Measurements from ENCODE around the gene HIGD1B.
A peak's percentile ranks its signal among the peaks of the same experiment; 100 is the strongest.

The HIGD1B gene

DNA sequence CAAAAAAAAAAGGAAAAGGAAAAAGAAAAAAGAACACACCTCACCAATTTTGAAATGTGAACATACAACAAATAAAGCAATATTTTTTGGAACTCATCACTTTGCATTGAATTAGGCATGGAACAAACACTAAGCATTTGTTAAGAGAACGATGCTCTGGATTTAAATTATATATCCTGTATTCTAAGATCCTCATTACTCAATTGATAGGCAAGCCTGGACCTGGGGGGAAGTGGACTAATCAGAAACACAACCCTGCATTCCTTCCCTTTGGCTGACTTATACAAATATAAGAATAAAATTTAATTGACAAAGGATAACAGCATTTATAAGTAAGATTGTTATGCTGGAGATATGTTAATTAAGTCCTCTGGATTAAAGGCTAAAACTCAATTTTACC, 19.8 kb upstream of the HIGD1B start:
- Histone ChIP-seq H4K20me1 (ENCODE audit: insufficient read depth, low read length) (no peaks in the 10 kb centered on the region), H3K27ac (ENCODE audit: low read depth, low read length, poor library complexity, severe bottlenecking) (peak overlapping the region; percentile 82), H3K4me2 (ENCODE audit: low read length) (peak overlapping the region; percentile 74), H3K4me3 (ENCODE audit: low read depth, low read length, poor library complexity, severe bottlenecking) (peak overlapping the region; percentile 84), H3K9me3 (ENCODE audit: low read length) (no peaks in the 10 kb centered on the region), H3K36me3 (ENCODE audit: insufficient read depth, low read length) (peaks cover 8% of the 10 kb centered on the region; the same call in 1 of the 2 replicates), H3K9me2 (ENCODE audit: low read depth, low read length) (no peaks in the 10 kb centered on the region), H3F3A (ENCODE audit: insufficient read depth, low read length) (no peaks in the 10 kb centered on the region), H3K9ac (ENCODE audit: low read length) (peak overlapping the region; percentile 84), H2AFZ (ENCODE audit: low read length) (no peak overlapping the region), H3K27me3 (ENCODE audit: insufficient read depth, low read length) (peaks cover 2% of the 10 kb centered on the region; the same call in 1 of the 2 replicates), H3K4me1 (ENCODE audit: insufficient read depth, low read length, severe bottlenecking) (peaks cover 42% of the 10 kb centered on the region), H3K79me2 (ENCODE audit: insufficient read depth, low read length) (peaks cover 60% of the 10 kb centered on the region)
- TF ChIP-seq CTCF (IDR thresholded peaks at IDR 0.05; ENCODE audit: low read length) = no peak
- no peak for TF ChIP-seq EZH2 (IDR thresholded peaks at IDR 0.05; ENCODE audit: borderline replicate concordance, low read length)

DNA sequence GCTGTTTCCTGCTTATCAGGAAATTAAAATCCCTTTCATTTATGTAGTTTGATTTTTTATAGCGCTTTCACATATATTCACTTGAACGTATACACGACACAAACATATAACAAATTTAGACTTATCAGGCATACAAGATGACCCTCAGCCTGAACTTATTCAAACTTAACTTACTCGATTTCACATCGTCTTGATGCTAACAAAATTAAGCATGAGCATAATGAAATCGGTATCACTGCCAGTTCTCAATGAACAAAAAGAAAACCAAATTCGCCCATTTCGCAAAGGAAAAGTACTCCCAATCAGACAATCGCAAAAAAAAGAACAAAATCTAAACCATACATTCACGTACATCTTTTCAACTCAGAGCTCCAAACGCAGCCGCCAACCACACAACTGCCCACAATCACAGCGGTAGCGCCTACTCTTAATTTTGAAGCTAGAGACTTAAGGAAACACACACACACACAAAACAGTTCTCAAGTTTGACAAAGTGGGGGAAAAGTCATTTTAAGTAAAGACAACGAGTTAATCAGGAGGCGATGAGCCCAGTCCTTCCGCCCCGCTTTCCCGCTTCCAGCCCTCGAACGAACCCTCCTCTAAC, 18.7 kb upstream of the HIGD1B start:
- Histone ChIP-seq H4K20me1 (ENCODE audit: insufficient read depth, low read length) (no peaks in the 10 kb centered on the region), H3K4me2 (ENCODE audit: low read length) (peak overlapping the region; percentile 74), H3K9me2 (ENCODE audit: low read depth, low read length) (no peaks in the 10 kb centered on the region), H3K27ac (ENCODE audit: low read depth, low read length, poor library complexity, severe bottlenecking) (peak overlapping the region; percentile 61), H3K27me3 (ENCODE audit: insufficient read depth, low read length) (peaks cover 4% of the 10 kb centered on the region; the same call in 1 of the 2 replicates), H3K9me3 (ENCODE audit: low read length) (no peaks in the 10 kb centered on the region), H3F3A (ENCODE audit: insufficient read depth, low read length) (no peaks in the 10 kb centered on the region), H3K4me1 (ENCODE audit: insufficient read depth, low read length, severe bottlenecking) (peaks cover 42% of the 10 kb centered on the region), H3K4me3 (ENCODE audit: low read depth, low read length, poor library complexity, severe bottlenecking) (peak overlapping the region; percentile 84), H3K9ac (ENCODE audit: low read length) (peak overlapping the region; percentile 84), H3K79me2 (ENCODE audit: insufficient read depth, low read length) (peaks cover 51% of the 10 kb centered on the region), H2AFZ (ENCODE audit: low read length) (no peak overlapping the region), H3K36me3 (ENCODE audit: insufficient read depth, low read length) (peaks cover 8% of the 10 kb centered on the region; the same call in 1 of the 2 replicates)
- TF ChIP-seq CTCF (IDR thresholded peaks at IDR 0.05; ENCODE audit: low read length) = no peak
- TF ChIP-seq EZH2 (IDR thresholded peaks at IDR 0.05; ENCODE audit: borderline replicate concordance, low read length) = no peak

DNA sequence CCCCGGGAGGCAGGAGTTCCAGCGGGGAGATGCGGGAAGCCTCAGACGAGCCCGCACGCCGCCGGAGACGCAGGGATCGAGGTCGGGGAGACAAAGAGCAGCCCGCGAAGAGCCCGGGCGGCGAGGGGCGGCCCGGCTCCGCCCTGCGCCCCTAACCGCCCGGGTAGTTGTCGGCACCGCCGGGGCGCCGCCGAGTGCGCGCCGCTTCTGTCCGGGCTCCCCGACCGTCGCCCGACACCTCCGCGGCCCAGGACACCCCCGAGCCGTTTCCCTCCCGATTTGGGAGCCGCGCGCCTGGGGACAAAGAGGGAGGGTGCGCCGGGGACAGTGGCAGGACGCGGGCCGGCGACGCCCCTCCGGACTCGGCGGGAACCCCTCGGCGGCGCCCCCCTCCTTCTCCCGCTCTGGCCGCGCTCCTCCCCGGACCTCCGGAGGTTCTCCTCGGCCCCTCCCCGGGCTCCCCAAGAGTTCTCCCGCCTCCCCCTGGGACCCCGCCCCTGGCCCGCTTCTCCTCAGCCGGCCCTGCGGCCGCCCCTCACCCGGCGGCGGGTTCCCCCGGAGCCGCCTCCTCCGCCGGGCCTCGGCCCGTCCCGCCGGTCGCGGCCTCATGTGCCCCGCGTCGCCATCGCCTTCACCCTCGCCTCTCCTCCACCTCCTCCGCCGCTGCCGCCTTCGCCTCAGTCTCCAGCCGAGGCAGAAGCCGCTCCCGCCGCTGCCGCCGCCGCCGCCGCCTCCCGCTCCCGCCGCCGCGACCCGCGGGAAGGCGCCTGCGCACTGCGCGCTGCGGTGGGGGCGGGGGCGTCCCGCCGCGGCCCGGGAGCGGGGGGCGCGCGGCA, 17.9 kb upstream of the HIGD1B start, which contains the start of gene GJC1:
GJC1 (minus strand) TSS at position 765 of the 836 bp plus-strand sequence. CDS start 24,470 bp downstream, outside the sequence.
- no peaks in the 10 kb centered on the region for H4K20me1 ChIP-seq (ENCODE audit: insufficient read depth, low read length)
- peaks cover 8% of the 10 kb centered on the region; the same call in 1 of the 2 replicates for H3K36me3 ChIP-seq (ENCODE audit: insufficient read depth, low read length)
- no peaks in the 10 kb centered on the region for H3K9me3 ChIP-seq (ENCODE audit: low read length)
- H3K9ac ChIP-seq (ENCODE audit: low read length) = peak within 1 kb of the TSS; percentile 84
- no peaks in the 10 kb centered on the region for H3F3A ChIP-seq (ENCODE audit: insufficient read depth, low read length)
- H3K27me3 ChIP-seq (ENCODE audit: insufficient read depth, low read length) = peaks cover 4% of the 10 kb centered on the region; the same call in 1 of the 2 replicates
- peaks cover 42% of the 10 kb centered on the region for H3K4me1 ChIP-seq (ENCODE audit: insufficient read depth, low read length, severe bottlenecking)
- H3K4me3 ChIP-seq (ENCODE audit: low read depth, low read length, poor library complexity, severe bottlenecking) = peak within 1 kb of the TSS; percentile 84
- peak within 1 kb of the TSS; percentile 61 for H3K27ac ChIP-seq (ENCODE audit: low read depth, low read length, poor library complexity, severe bottlenecking)
- peaks cover 43% of the 10 kb centered on the region for H3K79me2 ChIP-seq (ENCODE audit: insufficient read depth, low read length)
- no peak for TF ChIP-seq CTCF (IDR thresholded peaks at IDR 0.05; ENCODE audit: low read length)
- no peak for TF ChIP-seq EZH2 (IDR thresholded peaks at IDR 0.05; ENCODE audit: borderline replicate concordance, low read length)
- peak within 1 kb of the TSS; percentile 74 for H3K4me2 ChIP-seq (ENCODE audit: low read length)
- no peaks in the 10 kb centered on the region for H3K9me2 ChIP-seq (ENCODE audit: low read depth, low read length)
- peak within 1 kb of the TSS; percentile 76; the same call in 1 of the 2 replicates for H2AFZ ChIP-seq (ENCODE audit: low read length)

All from OCI-LY1 (cell line).